NT2/D1 (cell line): ENCODE data around the gene GRK5.

Experiments used
- DNase-seq: peaks from one replicate; pipeline ENCODE4 v3.0.0-alpha.2; 2011; ENCODE audit warnings: low read depth, low spot score
- H3K27me3 ChIP-seq: 2 replicates; pipeline ENCODE4 v1.6.0; 2011; ENCODE audit warnings: mild to moderate bottlenecking; ENCODE audit not compliant: insufficient read length, insufficient read depth
- H3K36me3 ChIP-seq: 2 replicates; pipeline ENCODE4 v1.6.1; 2011; ENCODE audit warnings: mild to moderate bottlenecking, low read length, mixed read lengths; ENCODE audit not compliant: insufficient read depth, insufficient read length
- H3K4me1 ChIP-seq: 2 replicates; pipeline ENCODE4 v1.5.1; 2011; ENCODE audit not compliant: insufficient read depth, insufficient read length
- H3K4me3 ChIP-seq: 2 replicates; pipeline ENCODE4 v1.5.1; 2011; ENCODE audit warnings: low read depth; ENCODE audit not compliant: insufficient read length
- H3K9ac ChIP-seq: 2 replicates; pipeline ENCODE4 v1.6.0; 2011; ENCODE audit warnings: low read depth; ENCODE audit not compliant: insufficient read length
- H3K9me3 ChIP-seq: 2 replicates; pipeline ENCODE4 v1.5.1; 2011; ENCODE audit warnings: mild to moderate bottlenecking, low read length; ENCODE audit not compliant: insufficient read depth
- SUZ12 ChIP-seq: IDR thresholded peaks from 2 replicates; pipeline ENCODE4 v1.6.1; 2011; ENCODE audit not compliant: insufficient read length, insufficient read depth; ENCODE audit errors: extremely low read depth
- YY1 ChIP-seq: IDR thresholded peaks from 2 replicates; pipeline ENCODE4 v1.6.1; 2011; ENCODE audit not compliant: insufficient read length, insufficient read depth
- ZNF274 ChIP-seq: IDR thresholded peaks from 2 replicates; pipeline ENCODE4 v1.6.1; 2011; ENCODE audit warnings: mild to moderate bottlenecking, low read depth, low read length

Gene GRK5

GRCh38 chr10:119245272-119245671 is 37.9 kb downstream of the GRK5 start:
- H3K36me3 ChIP-seq, result no peaks in the 10 kb centered on the region
- TF ChIP-seq ZNF274, result no peak
- no peak for TF ChIP-seq YY1
- no peak for TF ChIP-seq SUZ12
- H3K27me3 ChIP-seq, result no peaks in the 10 kb centered on the region
- H3K4me1 ChIP-seq, result peaks cover 3% of the 10 kb centered on the region
- H3K9me3 ChIP-seq, result no peaks in the 10 kb centered on the region
- no peak overlapping the region for H3K9ac ChIP-seq
- DNase-seq, result no peak
- H3K4me3 ChIP-seq, result no peak overlapping the region

GRCh38 chr10:119246862-119247549 is 39.6 kb downstream of the GRK5 start:
- Histone ChIP-seq H3K9ac (no peak overlapping the region), H3K9me3 (no peaks in the 10 kb centered on the region), H3K36me3 (no peaks in the 10 kb centered on the region), H3K4me3 (no peak overlapping the region), H3K27me3 (peaks cover 7% of the 10 kb centered on the region), H3K4me1 (peaks cover 6% of the 10 kb centered on the region)
- no peak for TF ChIP-seq ZNF274
- no peak for TF ChIP-seq YY1
- TF ChIP-seq SUZ12, result no peak
- no peak for DNase-seq

- H3K27me3 ChIP-seq, result peaks cover 8% of the 10 kb centered on the region
- H3K4me3 ChIP-seq, result no peak overlapping the region
- TF ChIP-seq ZNF274 (no peak), YY1 (no peak), SUZ12 (no peak)
- peaks cover 10% of the 10 kb centered on the region for H3K4me1 ChIP-seq
- no peak overlapping the region for H3K9ac ChIP-seq
- H3K36me3 ChIP-seq, result no peaks in the 10 kb centered on the region
- H3K9me3 ChIP-seq, result no peaks in the 10 kb centered on the region
- DNase-seq, result no peak
Measured at GRCh38 chr10:119247550-119247894, 40.2 kb downstream of the GRK5 start.

- no peak for DNase-seq
- TF ChIP-seq SUZ12 (no peak), YY1 (no peak), ZNF274 (no peak)
- Histone ChIP-seq H3K27me3 (peaks cover 8% of the 10 kb centered on the region), H3K9ac (no peak overlapping the region), H3K4me3 (no peak overlapping the region), H3K9me3 (no peaks in the 10 kb centered on the region), H3K4me1 (peaks cover 16% of the 10 kb centered on the region), H3K36me3 (no peaks in the 10 kb centered on the region)
Measured at GRCh38 chr10:119248184-119248583, 40.8 kb downstream of the GRK5 start.

GRCh38 chr10:119248681-119249080 is 41.3 kb downstream of the GRK5 start:
- Histone ChIP-seq H3K9ac (no peak overlapping the region), H3K27me3 (peaks cover 8% of the 10 kb centered on the region), H3K36me3 (no peaks in the 10 kb centered on the region), H3K4me3 (no peak overlapping the region), H3K9me3 (no peaks in the 10 kb centered on the region), H3K4me1 (peaks cover 16% of the 10 kb centered on the region)
- no peak for DNase-seq
- no peak for TF ChIP-seq ZNF274

- TF ChIP-seq ZNF274 (no peak), SUZ12 (no peak), YY1 (no peak)
- Histone ChIP-seq H3K27me3 (peaks cover 8% of the 10 kb centered on the region), H3K9me3 (no peaks in the 10 kb centered on the region), H3K9ac (no peak overlapping the region), H3K4me3 (no peak overlapping the region), H3K4me1 (peaks cover 23% of the 10 kb centered on the region), H3K36me3 (no peaks in the 10 kb centered on the region)
- no peak for DNase-seq
Measured at GRCh38 chr10:119250641-119251314, 43.4 kb downstream of the GRK5 start.

- no peak for DNase-seq
- Histone ChIP-seq H3K4me3 (no peak overlapping the region), H3K9ac (no peak overlapping the region), H3K27me3 (peaks cover 8% of the 10 kb centered on the region), H3K36me3 (no peaks in the 10 kb centered on the region), H3K4me1 (peaks cover 26% of the 10 kb centered on the region), H3K9me3 (no peaks in the 10 kb centered on the region)
- TF ChIP-seq YY1 (no peak), SUZ12 (no peak), ZNF274 (no peak)
Measured at GRCh38 chr10:119251315-119251708, 43.9 kb downstream of the GRK5 start.
